GM19324 (cell line): Measurements from ENCODE around the gene SAMD14.

Source experiments
- ATAC-seq: cut with Tn5 transposase; IDR thresholded peaks from one replicate; pipeline ENCODE4 v1.9.1; 2021; ENCODE audit warnings: mild to moderate bottlenecking, moderate library complexity; ENCODE audit not compliant: unreplicated experiment, low FRiP score

Gene SAMD14

GRCh38 chr17:50117202-50118051 is 12.5 kb downstream of the SAMD14 start:
- ATAC-seq: no peak

- no peak for ATAC-seq
These were observed 14.2 kb downstream of the SAMD14 start for GRCh38 chr17:50115756-50116155.

- no peak for ATAC-seq
These were observed 15.1 kb downstream of the SAMD14 start for GRCh38 chr17:50114849-50115357.

- ATAC-seq: no peak
These were observed 15.6 kb downstream of the SAMD14 start for GRCh38 chr17:50114401-50114800.

- ATAC-seq: no peak
These were observed 16.2 kb downstream of the SAMD14 start for GRCh38 chr17:50113624-50114320.

- ATAC-seq: no peak
These were observed 17.3 kb downstream of the SAMD14 start for GRCh38 chr17:50112694-50113093.

GRCh38 chr17:50111673-50112655 is 18.0 kb downstream of the SAMD14 start:
- no peak for ATAC-seq

GRCh38 chr17:50110591-50111349 is 19.2 kb downstream of the SAMD14 start:
- no peak for ATAC-seq

- no peak for ATAC-seq
These were observed 20.2 kb downstream of the SAMD14 start for GRCh38 chr17:50109785-50110184.

- ATAC-seq: no peak
These were observed 20.8 kb downstream of the SAMD14 start for GRCh38 chr17:50109207-50109606.

- ATAC-seq: no peak
These were observed 21.4 kb downstream of the SAMD14 start for GRCh38 chr17:50108556-50108955.

- no peak for ATAC-seq
These were observed 22.1 kb downstream of the SAMD14 start for GRCh38 chr17:50107790-50108414.

GRCh38 chr17:50106393-50107131 is 23.4 kb downstream of the SAMD14 start:
- no peak for ATAC-seq

GRCh38 chr17:50105811-50106210 is 24.1 kb downstream of the SAMD14 start:
- ATAC-seq: no peak

GRCh38 chr17:50103941-50104340 is 26.0 kb downstream of the SAMD14 start:
- ATAC-seq: no peak

- no peak for ATAC-seq
These were observed 26.7 kb downstream of the SAMD14 start for GRCh38 chr17:50103252-50103651.

GRCh38 chr17:50102164-50102991 is 27.6 kb downstream of the SAMD14 start:
- no peak for ATAC-seq
